Measurements from ENCODE around the gene FOXC2.

The FOXC2 gene

DNA sequence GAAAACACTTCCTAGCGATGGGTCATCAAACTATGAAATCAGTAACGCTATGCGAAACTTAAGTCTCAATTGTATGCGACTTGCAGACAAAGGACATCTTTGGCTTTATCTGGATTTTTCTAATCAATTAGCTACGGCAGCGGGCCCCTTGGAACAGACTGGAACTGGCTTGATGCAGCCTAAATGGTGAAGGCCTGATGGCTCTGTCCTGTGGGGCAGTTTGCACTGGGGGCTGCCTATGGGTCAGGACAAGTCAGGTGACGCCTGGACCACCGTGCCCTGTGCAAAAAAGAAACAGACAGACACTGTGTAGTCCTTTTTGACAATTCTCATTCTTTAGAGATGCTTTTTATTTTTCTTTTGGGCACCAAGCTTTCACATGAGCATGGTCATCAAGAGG is 33.6 kb upstream of the FOXC2 start:
- TF ChIP-seq CTCF (IDR thresholded peaks at IDR 0.05; ENCODE audit: control insufficient read depth, insufficient read depth, low read depth, low read length, missing control alignments), result no peak
- H3K4me3 ChIP-seq (ENCODE audit: control insufficient read depth, low read depth, low read length), result no peak overlapping the region
- DNase-seq (ENCODE audit: low read depth), result no peak

DNA sequence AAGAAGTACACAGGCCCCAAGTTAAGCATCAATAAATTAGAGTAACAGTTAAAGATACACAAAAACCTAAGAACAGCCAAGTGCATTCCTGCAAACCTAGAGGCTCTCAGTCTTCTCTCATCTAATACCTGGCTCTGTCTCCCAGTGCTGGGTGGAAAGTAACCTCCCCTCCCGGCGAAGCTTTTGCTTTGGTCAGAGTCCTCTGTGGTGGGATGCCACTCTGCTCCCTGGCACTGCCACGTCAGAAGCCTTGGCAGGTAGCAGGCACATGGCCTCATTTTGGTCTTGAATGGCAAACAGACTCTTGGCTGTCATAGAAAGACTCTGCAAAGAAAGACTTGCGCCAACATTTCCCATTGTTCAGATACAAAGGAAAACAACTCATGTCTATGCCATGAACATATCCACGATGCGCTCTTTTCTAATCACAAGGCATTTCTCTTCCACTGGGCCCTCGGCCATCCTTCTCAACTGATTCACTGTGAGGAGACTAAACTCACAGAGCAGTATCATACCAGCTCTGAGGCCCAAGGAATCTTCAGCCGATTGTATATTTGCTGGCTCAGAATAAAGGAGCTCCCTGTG is 32.8 kb upstream of the FOXC2 start:
- no peak overlapping the region for H3K4me3 ChIP-seq (ENCODE audit: control insufficient read depth, low read depth, low read length)
- DNase-seq (ENCODE audit: low read depth), result no peak
- no peak for TF ChIP-seq CTCF (IDR thresholded peaks at IDR 0.05; ENCODE audit: control insufficient read depth, insufficient read depth, low read depth, low read length, missing control alignments)

DNA sequence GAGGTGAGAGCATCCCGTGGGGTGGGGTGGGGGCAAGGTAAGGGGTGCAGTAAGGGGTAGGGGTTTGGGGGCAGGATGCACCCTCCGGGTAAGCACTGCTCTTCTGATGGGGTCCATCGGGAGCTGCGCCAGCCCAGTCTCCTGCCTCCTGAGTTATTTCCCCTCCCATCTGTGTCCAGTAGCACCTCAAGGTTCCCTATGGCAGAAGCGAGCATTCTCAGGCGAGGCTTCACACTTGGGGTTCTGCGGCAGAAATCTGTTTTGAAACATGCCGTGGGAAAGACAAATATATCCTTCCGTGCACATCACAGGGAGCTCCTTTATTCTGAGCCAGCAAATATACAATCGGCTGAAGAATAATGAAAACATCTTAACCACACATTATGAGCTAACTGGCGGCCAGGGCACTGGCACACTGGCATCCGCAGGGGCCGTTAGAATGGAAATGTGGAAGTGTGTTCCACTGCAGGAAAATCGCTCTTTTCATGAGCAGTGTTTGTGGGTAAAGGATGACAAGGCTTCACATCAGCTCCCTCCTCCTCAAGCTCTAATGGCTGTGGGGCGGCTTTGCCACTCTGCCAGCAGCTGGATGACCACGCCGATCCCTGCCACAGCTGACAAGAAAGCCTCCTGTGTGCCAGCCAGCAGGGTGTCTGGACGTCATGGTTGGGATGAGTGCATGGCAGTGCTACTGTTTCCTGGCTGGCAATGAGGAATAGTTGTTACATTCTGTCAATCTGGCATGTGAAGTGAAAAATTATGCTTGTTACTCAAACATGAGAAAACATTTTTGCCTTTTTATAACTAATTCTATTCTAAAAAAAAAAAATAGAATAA is 31.6 kb upstream of the FOXC2 start:
- no peak overlapping the region for H3K4me3 ChIP-seq (ENCODE audit: control insufficient read depth, low read depth, low read length)
- no peak for DNase-seq (ENCODE audit: low read depth)
- no peak for TF ChIP-seq CTCF (IDR thresholded peaks at IDR 0.05; ENCODE audit: control insufficient read depth, insufficient read depth, low read depth, low read length, missing control alignments)

DNA sequence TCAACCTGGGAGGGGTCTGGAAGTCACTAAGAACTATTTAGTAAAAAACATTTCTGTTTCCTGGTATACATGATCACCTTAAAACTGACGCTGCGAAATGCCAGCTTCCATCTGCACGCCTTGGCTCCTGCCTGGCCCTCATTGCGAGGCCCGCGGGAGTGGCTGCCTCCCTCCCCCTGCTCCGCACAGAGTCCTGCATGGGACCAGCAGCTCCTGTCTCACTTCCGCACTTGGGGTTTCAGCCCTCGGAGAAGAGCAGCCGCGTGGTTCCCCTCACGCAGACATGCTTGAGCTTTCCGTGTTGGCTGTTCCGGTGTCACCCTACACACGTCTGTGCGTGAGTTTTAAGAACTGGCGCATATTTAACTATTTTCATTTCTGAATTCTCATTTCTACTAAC is 30.0 kb upstream of the FOXC2 start:
- TF ChIP-seq CTCF (IDR thresholded peaks at IDR 0.05; ENCODE audit: control insufficient read depth, insufficient read depth, low read depth, low read length, missing control alignments), result no peak
- H3K4me3 ChIP-seq (ENCODE audit: control insufficient read depth, low read depth, low read length), result no peak overlapping the region
- no peak for DNase-seq (ENCODE audit: low read depth)

DNA sequence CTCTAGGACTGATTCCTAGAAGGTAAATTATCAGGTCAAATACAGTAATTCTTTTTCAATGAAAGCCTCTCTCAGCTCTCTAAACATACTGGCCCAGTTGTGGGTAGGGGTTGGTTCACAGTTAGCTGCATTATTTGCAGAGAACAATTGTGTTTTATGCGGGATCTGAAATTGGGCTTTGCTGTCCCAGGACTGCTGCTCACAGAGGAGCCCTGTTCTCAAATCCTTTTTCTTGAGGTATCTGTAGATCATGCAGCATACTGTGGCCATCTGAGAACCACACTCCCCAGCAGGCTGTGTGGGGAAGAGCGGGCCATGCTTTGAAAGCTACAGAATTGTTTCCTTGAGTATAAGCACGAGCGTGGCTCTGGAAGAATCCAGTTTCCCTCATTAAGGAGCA is 29.1 kb upstream of the FOXC2 start:
- DNase-seq (ENCODE audit: low read depth), result no peak
- no peak for TF ChIP-seq CTCF (IDR thresholded peaks at IDR 0.05; ENCODE audit: control insufficient read depth, insufficient read depth, low read depth, low read length, missing control alignments)
- no peak overlapping the region for H3K4me3 ChIP-seq (ENCODE audit: control insufficient read depth, low read depth, low read length)

DNA sequence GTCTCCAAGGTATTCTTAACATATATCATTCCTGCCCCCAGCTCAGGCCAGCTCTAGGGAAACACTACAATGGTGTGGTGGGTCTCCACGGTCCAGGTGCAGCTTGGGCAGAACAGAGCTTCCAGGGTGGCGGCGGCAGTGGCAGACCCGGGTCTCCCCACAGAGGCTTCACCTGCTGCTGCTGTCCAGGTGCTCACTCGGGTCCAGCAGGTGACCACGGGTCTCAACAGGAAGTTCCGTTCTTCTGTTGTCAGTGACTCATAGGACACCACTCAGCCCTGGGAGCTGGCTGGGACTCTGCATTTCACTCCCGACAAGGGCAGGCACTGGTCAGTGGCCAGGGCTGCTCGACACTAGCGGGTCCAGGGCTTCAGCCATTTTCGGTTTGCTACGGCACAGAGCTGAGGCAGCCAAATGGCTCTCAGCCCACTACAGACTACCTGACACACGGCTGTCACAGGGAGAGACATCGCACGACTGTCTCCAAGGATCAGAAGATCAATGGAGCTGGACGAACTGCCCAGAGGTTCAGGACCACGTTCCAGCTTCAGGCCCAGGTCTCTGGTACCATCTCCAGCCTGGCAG is 28.3 kb upstream of the FOXC2 start:
- TF ChIP-seq CTCF (IDR thresholded peaks at IDR 0.05; ENCODE audit: control insufficient read depth, insufficient read depth, low read depth, low read length, missing control alignments), result no peak
- H3K4me3 ChIP-seq (ENCODE audit: control insufficient read depth, low read depth, low read length), result no peak overlapping the region
- DNase-seq (ENCODE audit: low read depth), result no peak
